ENCODE results near the gene ANAPC15.

DNA sequence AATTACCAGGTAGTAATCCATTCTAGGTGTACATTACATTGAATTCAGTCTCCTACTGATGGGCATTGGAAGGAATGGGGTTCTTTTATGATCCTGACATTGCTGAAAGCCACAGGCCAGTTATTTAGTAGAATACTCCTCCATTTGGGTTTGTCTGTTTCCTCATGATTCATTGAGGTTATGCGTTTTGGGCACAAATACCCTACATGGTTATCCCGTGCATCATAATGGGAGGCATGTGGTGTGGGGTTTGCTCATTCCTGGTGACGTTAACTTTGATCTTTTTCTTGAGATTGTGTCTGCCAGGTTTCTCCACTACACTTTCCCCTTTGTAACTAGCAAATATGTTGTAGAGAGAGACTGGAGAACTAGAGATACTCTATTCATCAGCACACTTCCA is 28.6 kb upstream of the ANAPC15 start:
- no peak for TF ChIP-seq POLR2AphosphoS5 (IDR thresholded peaks at IDR 0.05)
- TF ChIP-seq, protein P1, sequence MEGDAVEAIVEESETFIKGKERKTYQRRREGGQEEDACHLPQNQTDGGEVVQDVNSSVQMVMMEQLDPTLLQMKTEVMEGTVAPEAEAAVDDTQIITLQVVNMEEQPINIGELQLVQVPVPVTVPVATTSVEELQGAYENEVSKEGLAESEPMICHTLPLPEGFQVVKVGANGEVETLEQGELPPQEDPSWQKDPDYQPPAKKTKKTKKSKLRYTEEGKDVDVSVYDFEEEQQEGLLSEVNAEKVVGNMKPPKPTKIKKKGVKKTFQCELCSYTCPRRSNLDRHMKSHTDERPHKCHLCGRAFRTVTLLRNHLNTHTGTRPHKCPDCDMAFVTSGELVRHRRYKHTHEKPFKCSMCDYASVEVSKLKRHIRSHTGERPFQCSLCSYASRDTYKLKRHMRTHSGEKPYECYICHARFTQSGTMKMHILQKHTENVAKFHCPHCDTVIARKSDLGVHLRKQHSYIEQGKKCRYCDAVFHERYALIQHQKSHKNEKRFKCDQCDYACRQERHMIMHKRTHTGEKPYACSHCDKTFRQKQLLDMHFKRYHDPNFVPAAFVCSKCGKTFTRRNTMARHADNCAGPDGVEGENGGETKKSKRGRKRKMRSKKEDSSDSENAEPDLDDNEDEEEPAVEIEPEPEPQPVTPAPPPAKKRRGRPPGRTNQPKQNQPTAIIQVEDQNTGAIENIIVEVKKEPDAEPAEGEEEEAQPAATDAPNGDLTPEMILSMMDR (IDR thresholded peaks at IDR 0.05 in 8 of 11, conservative IDR thresholded peaks at IDR 0.05 in 3 of 11), result no peak
- TF ChIP-seq POLR2A (IDR thresholded peaks at IDR 0.05), result no peak
